ENCODE results near the gene COMMD4.

- no peak for TF ChIP-seq CTCF (IDR thresholded peaks at IDR 0.05; ENCODE audit: insufficient read depth, low read length, poor library complexity, severe bottlenecking)
- TF ChIP-seq EZH2phosphoT487 (conservative IDR thresholded peaks at IDR 0.05; ENCODE audit: low read length) = no peak
Observed at GRCh38 chr15:75338661-75339240, 2.9 kb downstream of the COMMD4 start.
